GM12878 (cell line): ENCODE measurements around the gene PEMT. TPM values are rescaled to one million over a fixed set of nuclear protein-coding genes. Genes with fewer than 3 reads are reported as not detected.

Experiments
- ATAC-seq: fragments of 200-7000 bp; cut with Tn5 transposase; 3 replicates; pipeline ENCODE4 v1.9.1; 2020; ENCODE audit warnings: mild to moderate bottlenecking, moderate library complexity
- BruUV-seq: library from RNA; stranded (reverse); fragments of 400-500 nt; replicated peaks from 2 replicates; lab custom pipeline; 2021; lab: Mats Ljungman, UMichigan
- CTCF ChIA-PET: fragments of 300-600 bp; sonication (Branson Sonifier 250); formaldehyde crosslinking; extraction: SDS; loops from one replicate; lab custom pipeline; 2021; ENCODE audit warnings: inconsistent platforms; lab: Yijun Ruan, JAX
- POLR2A ChIA-PET: fragments of 350-600 bp; formaldehyde crosslinking; extraction: SDS; loops from one replicate; lab custom pipeline; 2021; ENCODE audit warnings: inconsistent platforms; lab: Charles Lee
- RAD21 ChIA-PET: fragments of 300-600 bp; sonication (Branson Sonifier 250); formaldehyde crosslinking; loops from one replicate; lab custom pipeline; 2023; ENCODE audit warnings: antibody characterized with exemption; ENCODE audit not compliant: unreplicated experiment; lab: Charles Lee
- SMC1A ChIA-PET: fragments of 300-600 bp; sonication (Branson Sonifier 250); formaldehyde crosslinking; loops from one replicate; lab custom pipeline; 2023; ENCODE audit not compliant: unreplicated experiment, uncharacterized antibody; lab: Charles Lee
- DNase-seq: peaks from one replicate; pipeline ENCODE4 v3.0.0-alpha.2; 2011; ENCODE audit warnings: low read depth, low spot score
- FAIRE-seq: peaks from 3 replicates; lab custom pipeline; 2011; peaks lifted over from hg19 to GRCh38; lab: Jason Lieb, UNC
- H2AFZ ChIP-seq: 2 replicates; pipeline ENCODE4 v1.6.0; 2011; ENCODE audit warnings: low read depth, low read length, control low read depth; ENCODE audit not compliant: control insufficient read depth
- H3K27ac ChIP-seq: 2 replicates; pipeline ENCODE4 v1.5.1; 2011; ENCODE audit warnings: control low read depth; ENCODE audit not compliant: control insufficient read depth, insufficient read depth
- H3K27me3 ChIP-seq, 2 experiments: replicated peaks in 1 of 2; 2 replicates each; pipeline versions ENCODE4 v1.6.0 to v1.6.1; 2011; ENCODE audit warnings: low read length in 1 of 2; ENCODE audit not compliant: control insufficient read depth in 2 of 2, insufficient read depth in 2 of 2
- H3K36me3 ChIP-seq, 2 experiments: 2 replicates each; pipeline ENCODE4 v1.5.1; 2011; ENCODE audit warnings: low read length in 1 of 2; ENCODE audit not compliant: control insufficient read depth in 2 of 2, insufficient read depth in 2 of 2
- H3K4me1 ChIP-seq: 2 replicates; pipeline ENCODE4 v1.6.1; 2011; ENCODE audit warnings: mild to moderate bottlenecking, low read length, moderate library complexity, mixed read lengths; ENCODE audit not compliant: control insufficient read depth, insufficient read depth
- H3K4me2 ChIP-seq: 2 replicates; pipeline ENCODE4 v1.6.0; 2011; ENCODE audit warnings: control low read depth; ENCODE audit not compliant: control insufficient read depth, insufficient read depth
- H3K4me3 ChIP-seq: fragments of 200-600 bp; sonication (generic); 2 replicates; pipeline ENCODE4 v1.5.1; 2016
- H3K79me2 ChIP-seq: 2 replicates; pipeline ENCODE4 v1.6.0; 2011; ENCODE audit warnings: low read length; ENCODE audit not compliant: control insufficient read depth, insufficient read depth
- H3K9ac ChIP-seq: 2 replicates; pipeline ENCODE4 v1.8.0; 2011; ENCODE audit warnings: low read length, control low read depth, mixed read lengths; ENCODE audit not compliant: control insufficient read depth, insufficient read depth
- H3K9me3 ChIP-seq: replicated peaks from 3 replicates; pipeline ENCODE4 v1.5.1; 2011; ENCODE audit warnings: mild to moderate bottlenecking, low read length; ENCODE audit not compliant: control insufficient read depth, insufficient read depth
- H4K20me1 ChIP-seq: 2 replicates; pipeline ENCODE4 v1.6.0; 2011; ENCODE audit not compliant: control insufficient read depth, insufficient read depth
- CBX5 ChIP-seq: sonication (generic); IDR thresholded peaks from 2 replicates; pipeline ENCODE4 v1.6.1; 2016; ENCODE audit warnings: low read depth, moderate library complexity, mild to moderate bottlenecking, inconsistent platforms
- CUX1 ChIP-seq: IDR thresholded peaks from 2 replicates; pipeline ENCODE4 v1.6.1; 2012; ENCODE audit warnings: improper control_type of control experiment, low read depth, low read length; ENCODE audit not compliant: insufficient replicate concordance
- E4F1 ChIP-seq: fragments of 450-650 bp; IDR thresholded peaks from 2 replicates; pipeline ENCODE4 v1.6.1; 2018; ENCODE audit warnings: borderline replicate concordance, mild to moderate bottlenecking; ENCODE audit not compliant: partially characterized antibody
- MTA3 ChIP-seq: IDR thresholded peaks from 2 replicates; pipeline ENCODE4 v1.6.1; 2012; ENCODE audit warnings: low read length, inconsistent platforms, borderline replicate concordance
- SRF ChIP-seq, 2 experiments: IDR thresholded peaks; 2 replicates each; pipeline ENCODE4 v1.6.1; 2011; ENCODE audit warnings: low read depth in 2 of 2, low read length in 2 of 2, mild to moderate bottlenecking in 1 of 2, moderate library complexity in 1 of 2
- TARDBP ChIP-seq: IDR thresholded peaks from 2 replicates; pipeline ENCODE4 v1.6.1; 2016; ENCODE audit warnings: borderline replicate concordance
- WGBS: methylation state at CpG from one replicate; pipeline ENCODE4 v1.1.6; 2016; ENCODE audit warnings: low lambda C conversion rate; ENCODE audit not compliant: insufficient replicate concordance, insufficient coverage; ENCODE audit errors: missing lambda C conversion rate; 5-methylcytosine and 5-hydroxymethylcytosine counted together
- in situ Hi-C: fragments of 300-500 bp; cut with MboI; formaldehyde crosslinking; loops from 9 replicates; pipeline ENCODE4 v1.14.3; 2018; ENCODE audit warnings: mixed read lengths
- intact Hi-C: fragments of 100-400 bp; cut with micrococcal nuclease; formaldehyde crosslinking; loops from one replicate; pipeline ENCODE4 v1.14.2; 2022; ENCODE audit not compliant: unreplicated experiment
- polyA plus RNA-seq, 11 experiments: library from polyadenylated mRNA; depleted of rRNA in 4 of 11; unstranded in 6 of 11; stranded (reverse) in 5 of 11; fragments of >200 nt; fragmentation: Nextera tagmentation in 4 of 11; fragmentation: Illumina TruSeq in 1 of 11; extraction: Ambion mirVana in 4 of 11; extraction: Trizol in 1 of 11; gene quantifications; 1 replicate in 1 of 11; 2 replicates in 10 of 11; pipeline versions ENCODE4 v1.2.1 to v1.2.3, GENCODE V29; 2011 to 2016; ENCODE audit warnings: inconsistent platforms in 2 of 11, missing spikeins in 2 of 11, low read depth in 1 of 11
- total RNA-seq, 4 experiments: library from RNA; depleted of rRNA in 3 of 4; stranded (reverse); fragments of >200 nt in 3 of 4; fragmentation: Illumina TruSeq in 1 of 4; extraction: Trizol in 1 of 4; gene quantifications; 2 replicates each; pipeline versions ENCODE4 v1.2.1 to v1.2.3, GENCODE V29; 2013 to 2021

PEMT gene
- total and polyA plus RNA-seq, 10 of the 15 experiments (the other 5 are each of a cell fraction or from before 2014, with no cell fraction given): 2.8 to 44.7 (median 25.4) TPM

- ChIA-PET CTCF (no interaction called here), POLR2A (interaction anchor here (0.8 kb wide), 1 partner anchor 163 kb away, joined by 5 read pairs; no protein-coding TSS in a partner anchor), SMC1A (no interaction called here), RAD21 (no interaction called here)
- peak; percentile 63 for ATAC-seq
- no peaks in the 10 kb centered on the region for H4K20me1 ChIP-seq
- WGBS: 22% methylated on average over 12 of the region's 12 CpGs
- H3K9me3 ChIP-seq: no peaks in the 10 kb centered on the region
- no peak overlapping the region for H3K27ac ChIP-seq
- intact Hi-C loops (no loop called here), in situ Hi-C loops (no loop called here)
- no peak overlapping the region for H2AFZ ChIP-seq
- BruUV-seq: no TSS peak
- H3K4me2 ChIP-seq: no peak overlapping the region
- no peak overlapping the region for H3K9ac ChIP-seq
- H3K4me3 ChIP-seq: no peak overlapping the region
- no peaks in the 10 kb centered on the region for H3K27me3 ChIP-seq
- FAIRE-seq: no peak
- no peak for DNase-seq
- TF ChIP-seq SRF (IDR thresholded peaks at IDR 0.05; ENCODE audit: low read depth in 2 of 2, low read length in 2 of 2): no peak
- TF ChIP-seq TARDBP: no peak
- TF ChIP-seq CBX5: no peak
- TF ChIP-seq CUX1: no peak
- TF ChIP-seq MTA3: no peak
- TF ChIP-seq E4F1: no peak
- H3K36me3 ChIP-seq: peaks cover 5 to 6% of the 10 kb centered on the region in 2 experiments
- H3K4me1 ChIP-seq: no peaks in the 10 kb centered on the region
- H3K79me2 ChIP-seq: peaks cover 13% of the 10 kb centered on the region
Measured at GRCh38 chr17:17484451-17484899, 107.0 kb downstream of the PEMT start.
